GM18951 (cell line): ENCODE measurements around the gene CAMTA1.

ENCODE experiments used
- POLR2A ChIP-seq: IDR thresholded peaks from 4 replicates; pipeline ENCODE4 v1.6.1; 2011; ENCODE audit warnings: mild to moderate bottlenecking; ENCODE audit not compliant: insufficient read length, insufficient read depth; ENCODE audit errors: extremely low read depth
- in situ Hi-C: fragments of 300-500 bp; cut with MboI; formaldehyde crosslinking; loops from one replicate; pipeline ENCODE4 v1.12.0; 2022; ENCODE audit warnings: low sequenced_read_pairs, mixed read lengths, inconsistent platforms; ENCODE audit not compliant: unreplicated experiment

CAMTA1 gene

DNA sequence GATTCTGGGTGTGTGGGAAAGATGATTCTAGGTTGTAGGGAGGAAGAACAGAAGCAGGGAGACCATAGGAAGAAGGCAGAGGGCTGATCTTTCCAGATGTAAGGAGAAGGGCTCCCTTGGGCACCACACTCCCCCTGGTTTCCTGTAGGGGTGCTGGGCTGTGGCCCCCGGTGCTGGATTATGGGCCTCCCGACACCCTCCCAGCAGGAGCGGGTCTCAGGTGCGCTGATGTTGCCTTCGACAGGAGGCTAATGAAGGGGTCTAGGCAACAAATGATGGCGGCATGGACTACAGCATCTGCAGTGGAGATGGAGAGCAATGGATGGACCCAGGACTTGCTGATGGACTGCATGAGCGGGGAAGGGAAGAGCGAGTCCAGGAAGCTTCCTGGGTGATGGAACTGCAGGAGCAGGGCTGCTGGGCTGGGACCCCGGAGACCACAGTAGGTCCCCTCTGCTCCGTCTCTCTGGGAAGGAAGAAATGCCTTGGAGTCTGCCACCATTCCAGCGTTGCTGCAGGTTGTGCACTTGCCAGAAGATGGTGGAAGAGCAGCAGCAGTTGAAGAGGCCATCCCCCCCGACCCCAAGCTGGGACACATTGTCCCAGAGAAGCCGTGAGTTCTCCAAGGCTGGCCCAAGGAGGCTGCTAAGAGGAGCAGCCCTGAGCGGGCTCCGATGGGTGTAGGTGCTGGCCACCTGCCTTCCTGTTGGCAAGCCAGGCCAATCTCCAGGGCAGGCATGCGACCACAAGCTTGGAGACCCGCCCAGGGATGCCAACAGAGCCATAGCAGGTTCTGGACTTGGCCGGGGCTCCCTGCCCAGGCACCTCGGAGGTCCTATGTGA, 890.4 kb downstream of the CAMTA1 start:
- in situ Hi-C loops: loop anchor here (10.0 kb wide), 1 partner anchor 239 kb away; no protein-coding TSS in a partner anchor
- TF ChIP-seq POLR2A: no peak

DNA sequence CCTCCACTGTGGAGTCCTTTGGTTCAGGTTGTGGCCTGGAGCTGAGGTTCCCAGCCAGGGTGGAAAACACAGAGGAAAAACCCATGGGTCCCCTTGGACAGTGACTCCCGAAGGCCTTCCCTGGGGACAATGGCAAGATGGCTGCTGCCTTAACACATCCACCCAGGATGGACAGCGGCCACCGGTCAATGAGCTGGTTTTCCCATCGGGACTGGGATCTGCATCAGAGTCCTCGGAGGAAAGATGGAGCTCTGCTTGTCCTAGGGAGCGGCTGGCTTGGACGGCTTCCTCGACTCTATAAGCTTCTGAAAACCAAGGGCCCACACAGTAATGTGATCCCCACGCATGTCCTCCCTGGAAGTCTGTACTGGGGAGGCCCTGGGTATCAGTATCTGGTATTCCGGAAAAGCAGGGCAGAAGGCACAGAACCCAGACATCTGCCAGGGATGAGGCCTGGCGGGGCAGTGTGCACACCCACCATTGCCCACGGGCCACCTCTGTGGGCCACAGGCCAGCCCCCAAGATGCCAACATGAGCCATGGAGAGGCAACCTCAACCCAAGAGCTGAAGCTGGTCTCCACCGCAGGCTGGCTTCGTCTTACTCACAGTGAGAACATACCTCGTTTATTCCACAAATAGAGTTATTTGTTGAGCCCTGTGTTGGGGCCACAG, 891.2 kb downstream of the CAMTA1 start:
- in situ Hi-C loops: loop anchor here (10.0 kb wide), 1 partner anchor 238 kb away; no protein-coding TSS in a partner anchor
- TF ChIP-seq POLR2A: no peak

DNA sequence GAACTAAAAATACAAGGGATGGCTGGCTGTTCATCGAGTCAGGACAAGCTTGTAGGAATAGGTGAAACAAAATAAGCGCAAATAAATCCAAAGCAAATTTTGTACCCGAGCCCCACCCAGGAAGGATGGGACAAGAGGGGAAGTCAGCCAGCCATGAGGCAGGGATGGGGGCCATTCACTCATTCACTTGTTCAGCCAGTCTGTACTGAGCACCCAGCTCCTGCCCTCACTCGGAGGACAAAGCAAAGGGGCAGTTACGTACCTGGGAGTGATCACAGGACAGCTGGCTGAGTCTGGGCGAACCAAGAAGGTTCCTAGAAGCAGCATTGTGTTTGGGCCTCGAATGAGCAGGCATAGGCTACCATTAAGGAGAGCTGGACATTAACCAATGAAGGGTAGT, 891.9 kb downstream of the CAMTA1 start:
- in situ Hi-C loops: loop anchor here (10.0 kb wide), 1 partner anchor 238 kb away; no protein-coding TSS in a partner anchor
- no peak for TF ChIP-seq POLR2A

DNA sequence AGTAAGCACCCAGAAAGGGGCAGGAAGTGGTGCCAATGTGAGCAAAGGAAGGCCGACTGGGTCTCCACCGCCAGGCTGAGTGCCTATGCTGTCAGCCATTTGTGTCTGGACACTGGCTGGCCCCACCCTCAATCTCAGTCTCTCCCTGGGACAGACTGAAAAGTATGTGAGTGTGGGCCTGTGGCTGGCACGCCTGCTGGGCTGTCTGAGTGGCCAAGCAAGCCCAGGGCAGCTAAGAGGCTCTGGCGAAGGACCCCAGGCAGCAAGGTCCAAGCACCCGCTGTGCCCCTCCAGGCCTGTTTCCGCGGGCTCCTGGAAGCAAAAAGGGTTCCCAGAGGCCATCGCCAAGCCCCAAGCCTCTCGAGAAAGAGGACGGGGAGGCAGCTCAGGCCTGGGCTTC, 892.6 kb downstream of the CAMTA1 start:
- TF ChIP-seq POLR2A: no peak
- in situ Hi-C loops: loop anchor here (10.0 kb wide), 1 partner anchor 237 kb away; no protein-coding TSS in a partner anchor

DNA sequence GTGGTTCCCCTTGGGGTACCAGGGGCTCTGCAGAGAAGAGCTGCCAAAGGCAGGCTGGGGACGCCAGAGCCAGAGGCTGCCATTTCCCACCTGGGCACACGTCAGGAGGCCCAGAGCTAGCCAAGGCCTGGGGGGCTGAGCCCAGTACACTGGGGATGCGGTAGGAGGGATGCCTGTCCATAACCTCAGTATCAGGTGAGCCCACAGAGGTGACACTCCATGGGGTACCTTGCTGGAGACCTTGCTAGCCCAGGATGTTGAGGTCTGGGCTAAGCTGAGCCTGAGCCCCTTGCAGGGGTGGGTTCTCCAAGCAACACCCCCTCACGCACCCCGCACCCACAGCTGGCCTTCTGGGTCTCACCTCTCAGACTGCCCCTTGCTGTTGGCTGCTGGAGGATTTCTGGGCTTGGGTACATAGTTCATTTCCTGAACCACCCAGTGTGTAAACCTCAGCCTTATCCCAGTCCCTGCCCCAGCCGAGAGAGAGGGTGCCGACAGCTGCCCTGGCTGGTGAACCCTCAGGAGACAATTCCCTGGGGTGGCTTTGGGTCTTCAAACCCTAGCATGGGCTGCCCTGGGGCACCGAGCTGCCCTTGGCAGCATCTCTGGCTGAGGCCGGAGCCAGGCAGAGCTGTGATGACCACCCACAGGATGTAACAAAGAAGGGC, 893.4 kb downstream of the CAMTA1 start:
- TF ChIP-seq POLR2A: no peak
- in situ Hi-C loops: loop anchor here (10.0 kb wide), 1 partner anchor 236 kb away; no protein-coding TSS in a partner anchor

DNA sequence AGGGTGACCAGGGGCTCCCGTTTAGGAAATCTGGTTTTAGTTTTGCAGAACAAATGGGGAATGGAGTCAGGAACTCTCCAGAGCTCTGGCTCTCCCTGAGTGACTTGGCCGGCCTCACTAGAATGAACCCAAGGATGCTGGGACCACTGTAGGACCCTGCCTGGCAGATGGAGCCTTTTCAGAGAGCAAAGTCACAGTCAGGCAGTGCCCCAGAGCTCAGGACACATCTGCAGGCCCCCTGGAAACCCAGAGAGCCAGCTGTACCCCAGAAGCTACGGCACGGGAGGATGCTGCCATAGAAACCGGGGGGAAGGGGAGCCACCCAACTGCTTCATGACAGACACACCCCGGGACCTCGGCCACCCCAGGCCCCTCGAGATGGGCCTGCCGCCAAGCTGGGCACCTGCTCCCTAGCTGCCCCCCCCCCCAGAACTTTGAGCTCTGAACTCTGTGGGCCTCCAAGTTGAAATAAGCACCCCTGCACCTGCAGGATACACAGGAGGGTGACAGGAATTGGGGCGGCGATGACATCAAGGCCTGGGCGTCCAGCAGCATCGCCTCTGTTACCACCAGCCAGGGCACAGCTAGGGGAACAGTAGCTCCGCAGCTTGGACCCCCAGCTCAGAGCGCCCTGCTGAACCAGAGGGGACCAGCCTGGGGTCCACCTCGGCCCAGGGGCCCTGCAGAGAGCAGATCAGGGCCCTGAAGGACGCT, 894.1 kb downstream of the CAMTA1 start:
- in situ Hi-C loops: loop anchor here (10.0 kb wide), 1 partner anchor 235 kb away; no protein-coding TSS in a partner anchor
- no peak for TF ChIP-seq POLR2A

DNA sequence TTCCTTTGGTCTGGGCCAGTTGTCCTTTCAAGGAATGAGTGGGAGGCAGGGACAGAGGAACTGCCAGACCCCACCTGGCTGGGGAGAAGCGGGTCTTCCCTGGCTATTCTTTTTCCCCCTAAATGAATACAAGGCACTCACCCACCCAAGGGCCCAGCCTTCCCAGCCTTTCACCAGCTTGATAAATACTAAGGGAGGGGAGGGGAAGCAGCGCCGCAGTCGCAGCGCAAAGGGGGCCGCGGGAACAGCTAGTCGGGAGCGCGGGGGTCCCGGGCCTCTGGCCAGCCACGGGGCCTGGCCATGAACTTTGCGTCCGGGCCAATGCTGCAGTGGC, 894.6 kb downstream of the CAMTA1 start:
- in situ Hi-C loops: loop anchor here (10.0 kb wide), 1 partner anchor 235 kb away; no protein-coding TSS in a partner anchor
- no peak for TF ChIP-seq POLR2A

DNA sequence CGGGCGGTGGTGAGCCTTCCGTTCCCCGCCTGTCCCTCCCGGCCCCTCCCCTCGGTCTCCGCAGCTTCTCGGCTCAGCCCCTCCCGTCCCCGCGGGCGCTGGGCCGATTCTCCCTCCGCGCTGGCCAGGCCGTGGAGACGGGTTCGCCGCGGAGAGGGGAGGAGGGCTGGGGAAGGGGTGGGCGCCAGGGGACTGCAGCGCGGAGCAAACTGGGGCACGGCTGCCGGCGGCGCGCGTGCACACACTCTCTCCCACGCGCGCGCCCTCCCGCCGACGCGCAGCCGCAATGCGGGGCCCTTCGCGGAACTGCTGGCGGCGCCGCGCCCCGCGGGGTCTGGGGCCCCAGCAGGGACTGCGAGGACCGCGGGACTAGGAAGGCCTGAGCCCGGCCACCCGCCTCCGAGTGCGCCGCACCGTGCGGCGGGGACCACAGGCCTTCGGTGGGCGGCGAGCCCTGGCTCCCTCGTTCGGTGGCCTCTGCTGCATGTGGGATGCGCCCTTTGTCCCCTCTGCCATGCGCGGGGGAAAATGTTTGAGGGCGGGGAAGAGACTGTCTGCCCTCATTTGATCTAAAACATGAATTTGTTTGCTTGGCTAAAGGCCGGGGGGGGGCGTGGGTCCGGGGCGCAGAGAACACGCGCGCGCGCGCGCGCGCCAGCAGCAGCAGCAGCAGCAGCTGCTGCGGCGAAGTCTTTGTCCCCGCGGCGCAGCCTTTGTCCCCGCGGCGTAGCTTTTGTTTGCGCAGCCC, 895.1 kb downstream of the CAMTA1 start:
- no peak for TF ChIP-seq POLR2A
- in situ Hi-C loops: no loop called here

DNA sequence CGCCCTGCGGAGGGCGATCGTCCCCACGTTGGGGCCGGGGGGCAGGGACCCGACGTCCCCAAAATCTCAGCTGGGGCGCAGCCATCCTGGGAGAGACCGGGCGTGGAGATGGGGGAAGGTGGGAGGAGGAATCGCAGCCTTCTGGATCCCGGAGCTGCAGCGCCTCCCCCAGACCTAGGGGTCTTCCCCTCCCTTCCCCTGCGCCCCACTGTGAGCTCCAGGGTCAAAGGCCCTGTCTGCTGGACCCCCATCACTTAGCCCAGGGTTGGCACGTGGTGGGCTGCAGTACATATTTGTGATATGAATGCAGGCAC, 895.7 kb downstream of the CAMTA1 start:
- TF ChIP-seq POLR2A: no peak
- in situ Hi-C loops: no loop called here

DNA sequence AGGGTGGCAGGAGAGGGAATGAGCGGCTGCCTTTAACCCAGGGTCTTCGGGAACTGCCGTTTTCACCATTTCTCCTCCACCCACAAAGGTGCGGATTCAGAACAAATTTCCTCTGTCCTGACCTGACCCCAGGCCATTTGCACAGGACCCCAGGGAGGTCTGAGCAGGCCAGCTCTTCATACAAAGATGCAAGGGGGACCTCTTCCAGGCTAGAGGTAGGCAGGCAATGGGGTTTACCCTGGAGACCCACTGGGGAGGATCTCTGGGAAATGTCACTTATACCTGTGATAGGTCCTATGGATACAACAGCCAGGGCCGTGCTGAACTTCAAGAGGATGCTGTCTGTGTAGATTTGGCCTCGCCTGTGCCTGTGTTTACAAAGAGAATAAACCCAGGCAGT, 896.1 kb downstream of the CAMTA1 start:
- no peak for TF ChIP-seq POLR2A
- in situ Hi-C loops: no loop called here

DNA sequence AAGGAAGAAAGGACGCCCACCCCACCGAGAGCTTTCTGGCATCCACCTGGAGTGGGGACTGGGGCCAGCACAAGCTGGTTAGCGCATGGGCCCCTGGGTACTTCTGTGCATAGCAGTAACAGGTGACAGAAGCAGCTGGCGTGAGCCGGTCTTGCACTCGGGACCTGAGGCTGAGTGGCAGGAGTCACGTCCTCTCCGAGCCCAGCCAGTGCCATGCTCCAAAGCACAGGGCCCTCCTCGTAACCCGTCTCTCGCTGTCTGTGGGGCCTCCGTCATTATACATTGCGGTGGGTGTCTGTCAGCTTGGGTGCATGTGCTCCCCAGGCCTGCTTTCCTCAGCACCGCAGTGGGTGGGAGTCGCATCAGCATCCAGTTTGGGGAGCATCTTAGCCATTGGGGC, 898.3 kb downstream of the CAMTA1 start:
- in situ Hi-C loops: no loop called here
- no peak for TF ChIP-seq POLR2A

DNA sequence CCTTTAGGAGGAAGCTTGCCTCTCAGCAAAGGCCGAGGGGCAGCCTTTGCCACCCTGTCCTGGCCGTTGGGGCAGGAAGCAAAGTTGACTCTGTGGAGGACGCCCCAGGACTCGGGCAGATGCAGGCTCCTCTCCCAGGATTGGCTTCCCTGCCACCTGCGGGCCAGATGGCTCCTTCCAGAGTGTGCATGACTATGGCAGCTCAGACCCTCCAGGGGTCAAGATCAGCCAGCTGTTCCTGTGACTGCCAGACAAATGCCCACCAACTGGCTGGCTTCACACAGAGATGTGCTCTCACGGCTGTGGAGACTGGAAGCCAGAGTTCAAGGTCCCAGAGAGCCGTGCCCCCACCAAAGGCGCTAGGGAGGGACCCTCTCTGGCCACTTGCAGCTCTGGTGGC, 898.9 kb downstream of the CAMTA1 start:
- in situ Hi-C loops: no loop called here
- TF ChIP-seq POLR2A: no peak

DNA sequence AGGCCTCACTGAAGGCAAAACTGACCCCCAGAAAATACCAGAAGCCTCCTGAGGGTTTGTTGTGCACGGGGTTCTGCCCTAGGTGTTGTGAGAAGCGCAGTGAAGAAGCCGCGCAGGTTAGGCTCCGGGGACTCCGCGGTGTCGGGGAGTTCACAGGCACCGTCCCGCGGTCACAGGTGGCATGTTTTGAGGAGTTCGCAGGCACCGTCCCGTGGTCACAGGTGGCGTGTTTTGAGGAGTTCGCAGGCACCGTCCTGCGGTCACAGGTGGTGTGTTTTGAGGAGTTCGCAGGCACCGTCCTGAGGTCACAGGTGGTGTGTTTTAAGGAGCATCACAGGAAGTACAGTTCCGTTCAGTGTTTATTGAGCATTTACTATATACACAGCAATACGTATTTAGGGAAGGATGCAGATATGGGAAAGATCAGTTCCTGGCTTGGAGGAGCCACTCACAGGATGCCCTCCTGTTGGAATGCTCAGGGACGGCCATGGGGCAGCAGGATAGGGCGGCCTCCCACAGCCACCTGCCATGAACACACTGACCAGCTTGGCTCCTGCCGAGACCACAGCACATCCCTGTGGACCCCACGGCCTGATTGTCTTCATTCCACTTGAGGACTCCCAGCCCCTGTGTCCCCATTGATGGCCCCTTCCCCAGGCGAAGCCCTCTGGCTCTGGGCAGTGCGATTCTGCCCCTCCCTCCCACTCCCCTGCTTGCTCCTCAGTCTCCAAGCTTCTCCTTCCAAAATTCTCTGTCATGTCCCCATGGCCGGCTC, 899.8 kb downstream of the CAMTA1 start:
- in situ Hi-C loops: no loop called here
- no peak for TF ChIP-seq POLR2A
